HCT116 (cell line): ENCODE results near the gene MTIF3.

ENCODE experiments used
- CEBPB ChIP-seq: IDR thresholded peaks from 2 replicates; pipeline ENCODE4 v1.6.1; 2012; ENCODE audit warnings: low read depth
- CTCF ChIP-seq, 3 experiments: fragments of 200-600 bp in 1 of 3; sonication (generic) in 1 of 3; IDR thresholded peaks in 2 of 3; conservative IDR thresholded peaks in 1 of 3; 2 replicates each; pipeline ENCODE4 v1.5.1; 2012 to 2017; ENCODE audit warnings: low read depth in 2 of 3, low read length in 2 of 3, antibody characterized with exemption in 1 of 3, borderline replicate concordance in 1 of 3, control low read depth in 1 of 3, mild to moderate bottlenecking in 1 of 3, mixed read lengths in 1 of 3, mixed run types in 1 of 3, moderate library complexity in 1 of 3; ENCODE audit not compliant: insufficient read depth in 1 of 3
- EZH2 ChIP-seq: fragments of 200-600 bp; sonication (generic); IDR thresholded peaks from 2 replicates; pipeline ENCODE4 v1.6.1; 2017; ENCODE audit warnings: antibody characterized with exemption, mixed run types
- FOSL1 ChIP-seq: IDR thresholded peaks from 2 replicates; pipeline ENCODE4 v1.6.1; 2012; ENCODE audit warnings: low read depth
- MAX ChIP-seq: IDR thresholded peaks from 2 replicates; pipeline ENCODE4 v1.6.1; 2012
- POLR2AphosphoS5 ChIP-seq: IDR thresholded peaks from 2 replicates; pipeline ENCODE4 v1.6.1; 2011; ENCODE audit warnings: mild to moderate bottlenecking, low read depth, low read length, moderate library complexity
- SP1 ChIP-seq: IDR thresholded peaks from 2 replicates; pipeline ENCODE4 v1.6.1; 2012; ENCODE audit warnings: low read depth

DNA sequence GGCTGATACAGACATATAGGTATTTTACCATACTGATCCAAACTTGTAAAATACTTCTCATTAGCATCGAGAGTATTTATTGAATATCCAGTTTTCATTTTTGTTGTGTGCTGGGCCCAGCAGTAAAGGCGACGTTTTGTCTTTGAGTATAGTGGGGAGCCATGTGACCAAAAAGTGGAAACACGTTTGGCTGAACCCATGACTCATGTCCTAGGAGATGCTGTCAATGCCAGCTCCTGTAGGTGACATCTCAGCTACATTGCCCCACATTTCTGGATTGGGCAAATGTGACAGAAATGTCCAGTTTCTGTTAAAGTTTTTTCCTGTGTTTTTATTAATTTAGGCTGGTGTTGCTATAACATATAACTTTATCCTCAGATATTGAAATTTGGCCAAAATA is 52.0 kb downstream of the MTIF3 start:
- TF ChIP-seq FOSL1 (no peak), POLR2AphosphoS5 (no peak), EZH2 (no peak), MAX (no peak), CEBPB (no peak), CTCF (IDR thresholded peaks at IDR 0.05 in 2 of 3, conservative IDR thresholded peaks at IDR 0.05 in 1 of 3; ENCODE audit: borderline replicate concordance in 1 of 3, insufficient read depth in 1 of 3, low read depth in 2 of 3, low read length in 2 of 3) (no peak), SP1 (no peak)
